Jurkat, Clone E6-1 (cell line): ENCODE results near the gene CAMTA1.

Source experiments
- DNase-seq: peaks from one replicate; pipeline ENCODE4 v3.0.0-alpha.2; 2011; ENCODE audit warnings: low read depth, low spot score
- H3K4me3 ChIP-seq: 2 replicates; pipeline ENCODE4 v1.5.1; 2011; ENCODE audit warnings: mild to moderate bottlenecking, low read length, control low read depth, moderate library complexity

The CAMTA1 gene

DNA sequence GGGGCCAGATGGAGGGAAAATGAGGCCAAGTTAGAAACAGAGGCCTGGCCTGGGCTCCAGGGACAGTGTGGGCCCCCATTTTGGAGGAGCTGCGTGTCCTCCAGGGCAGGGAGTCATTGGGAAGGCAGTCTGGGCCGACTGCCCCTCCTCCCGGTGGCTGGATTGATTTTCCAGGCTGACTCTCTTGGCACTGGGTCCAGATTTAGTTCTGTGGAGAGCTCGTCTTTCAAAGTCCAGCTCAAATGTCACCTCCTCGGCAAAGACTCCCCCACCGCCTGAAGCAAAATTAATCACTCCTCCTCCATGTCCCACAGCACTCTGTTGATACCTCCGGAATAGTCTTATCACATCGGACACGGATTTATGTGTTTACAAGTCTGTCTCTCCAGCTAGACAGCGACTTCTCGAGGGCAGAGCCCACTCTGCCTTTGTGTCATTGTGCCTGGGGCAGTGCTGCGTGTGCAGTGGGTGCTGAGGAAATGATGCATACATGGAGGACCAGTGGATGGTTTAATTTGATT lies 175.1 kb downstream of the CAMTA1 start:
- no peak for DNase-seq
- H3K4me3 ChIP-seq: no peak overlapping the region

DNA sequence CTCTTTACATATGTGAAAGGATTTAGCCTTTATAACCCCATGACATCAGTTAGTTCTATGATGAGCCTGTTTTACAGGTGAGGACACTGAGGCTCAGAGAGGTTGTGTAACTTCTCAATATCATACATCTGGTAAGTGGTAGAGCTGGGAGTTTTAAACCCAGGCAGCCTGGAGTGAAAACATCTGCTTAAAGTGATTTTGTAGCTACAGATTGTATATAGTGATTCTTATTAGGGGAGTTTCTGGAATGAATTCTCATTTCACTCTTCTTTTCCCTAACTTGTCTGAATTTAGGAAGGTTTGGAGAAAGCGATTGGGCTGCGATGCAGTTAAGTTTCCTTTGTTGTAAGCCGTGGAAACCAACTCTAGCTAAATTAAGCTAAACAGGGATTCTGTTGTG lies 175.6 kb downstream of the CAMTA1 start:
- no peak for DNase-seq
- H3K4me3 ChIP-seq: no peak overlapping the region

DNA sequence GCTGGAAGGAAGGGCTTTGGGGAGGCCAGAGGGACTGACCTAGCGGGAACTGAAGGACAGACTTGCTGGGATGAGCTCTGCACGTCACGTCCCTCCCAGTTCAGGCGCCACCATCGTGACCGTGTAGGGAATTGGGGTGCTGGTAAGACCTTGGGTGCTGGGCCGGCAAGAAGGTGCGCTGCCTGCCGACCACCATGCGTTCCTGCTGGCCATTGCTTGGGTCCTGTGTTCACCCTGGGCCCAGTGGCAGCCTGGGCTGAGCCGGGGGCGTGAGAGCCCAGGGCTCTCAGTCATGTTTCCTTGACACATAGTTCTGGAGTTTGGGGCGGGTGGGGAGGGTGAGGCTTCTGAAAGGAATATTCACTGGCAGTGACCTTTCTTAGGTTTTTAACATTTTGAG lies 176.0 kb downstream of the CAMTA1 start:
- DNase-seq: no peak
- H3K4me3 ChIP-seq: no peak overlapping the region

DNA sequence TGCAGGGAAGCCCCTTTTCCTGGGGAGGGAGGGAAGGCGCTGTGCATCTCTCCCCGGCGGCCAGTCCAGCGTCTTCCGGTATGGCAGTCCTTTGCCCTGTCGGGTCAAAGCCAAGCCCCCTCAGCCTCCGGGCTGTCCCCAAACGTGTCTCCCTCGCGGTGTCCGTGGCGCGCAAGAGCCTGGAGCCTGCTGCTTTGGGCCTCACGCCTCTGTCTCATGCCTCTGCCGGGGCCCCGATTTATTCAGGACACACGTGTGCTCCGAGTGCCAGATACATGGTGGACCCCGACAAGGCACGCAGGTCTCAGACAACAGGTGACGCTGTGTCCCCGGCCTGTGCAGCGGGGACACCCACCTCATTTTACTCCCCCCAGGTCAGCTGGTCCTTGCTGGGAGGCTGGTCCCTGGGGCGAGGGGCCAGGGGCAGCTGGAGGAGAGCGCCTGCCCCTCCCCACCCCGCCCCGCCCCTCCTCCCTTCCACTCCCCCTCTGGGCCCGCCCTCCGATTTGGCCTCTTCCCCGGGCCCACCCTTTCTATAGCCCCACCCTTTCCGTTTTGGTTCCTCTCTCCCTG lies 176.7 kb downstream of the CAMTA1 start:
- no peak for DNase-seq
- peak overlapping the region; percentile 29 for H3K4me3 ChIP-seq

DNA sequence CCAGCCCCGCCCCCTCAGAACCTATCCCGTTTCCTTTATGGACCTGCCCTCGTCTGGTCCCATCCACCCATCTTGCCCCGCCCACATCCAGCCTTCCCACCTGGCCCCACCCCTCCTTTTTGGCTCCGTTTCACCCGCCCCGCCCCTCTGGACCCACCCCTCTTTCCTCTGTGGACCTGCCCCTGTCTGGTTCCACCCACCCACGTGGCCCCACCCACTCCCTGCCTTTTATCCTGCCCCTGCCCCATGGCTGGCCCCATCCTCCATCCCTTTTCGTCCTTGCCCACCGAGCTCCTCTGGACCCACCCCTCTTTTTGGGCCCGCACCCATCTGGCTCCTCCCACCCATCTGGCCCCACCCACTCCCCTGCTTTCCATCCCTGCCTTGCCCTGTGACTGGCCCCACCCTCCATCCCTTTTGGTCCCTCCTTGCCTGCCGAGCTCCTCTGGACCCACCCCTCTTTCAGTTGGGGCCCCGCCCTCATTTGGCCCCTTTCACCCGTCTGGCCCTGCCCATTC lies 177.3 kb downstream of the CAMTA1 start:
- peak; percentile 63 for DNase-seq
- peak overlapping the region; percentile 13; the same call in 1 of the 2 replicates for H3K4me3 ChIP-seq

DNA sequence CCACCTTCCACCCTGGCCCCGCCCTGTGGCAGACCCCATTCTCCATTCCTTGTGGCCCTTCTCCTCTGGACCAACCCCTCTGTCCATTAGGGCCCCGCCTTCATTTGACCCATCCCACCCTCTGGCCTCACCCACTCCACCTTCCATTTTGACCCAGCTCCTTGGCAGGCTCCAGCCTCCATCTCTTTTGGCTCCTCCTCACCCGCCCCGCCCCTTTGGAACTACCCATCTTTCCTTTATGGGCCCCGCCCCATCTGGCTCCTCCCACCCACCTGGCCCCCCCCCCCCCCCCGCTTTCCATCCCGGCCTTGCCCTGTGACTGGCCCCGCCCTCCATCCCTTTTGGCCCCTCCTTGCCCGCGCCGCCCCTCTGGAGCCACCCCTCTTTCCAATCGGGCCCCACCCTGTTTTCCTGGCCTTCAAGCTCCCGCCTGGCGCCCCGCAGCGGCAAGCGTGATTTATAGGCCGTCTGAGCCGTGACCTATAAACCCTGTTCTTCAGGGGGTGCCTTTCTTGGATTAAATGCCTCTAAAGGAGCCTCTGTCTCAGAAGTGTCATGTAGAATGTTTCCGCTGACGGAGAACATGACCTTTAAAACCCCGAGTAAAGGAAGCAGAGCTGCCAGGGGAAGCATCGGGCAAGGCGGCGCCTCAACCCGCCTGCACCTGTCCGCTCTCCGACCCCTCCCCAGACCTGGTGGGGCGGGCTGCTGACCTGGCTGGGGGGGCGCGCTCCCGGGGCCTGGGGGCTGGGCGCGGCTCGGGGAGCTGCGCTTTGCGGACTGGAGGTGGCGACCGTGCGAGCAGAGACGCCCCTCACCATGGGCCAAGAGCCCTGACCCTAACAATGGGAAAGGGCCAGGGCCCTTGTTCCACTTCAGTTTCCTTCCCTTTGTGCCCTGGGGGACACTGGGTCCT lies 178.0 kb downstream of the CAMTA1 start:
- H3K4me3 ChIP-seq: peak overlapping the region; percentile 13; the same call in 1 of the 2 replicates
- peak; percentile 45 for DNase-seq

DNA sequence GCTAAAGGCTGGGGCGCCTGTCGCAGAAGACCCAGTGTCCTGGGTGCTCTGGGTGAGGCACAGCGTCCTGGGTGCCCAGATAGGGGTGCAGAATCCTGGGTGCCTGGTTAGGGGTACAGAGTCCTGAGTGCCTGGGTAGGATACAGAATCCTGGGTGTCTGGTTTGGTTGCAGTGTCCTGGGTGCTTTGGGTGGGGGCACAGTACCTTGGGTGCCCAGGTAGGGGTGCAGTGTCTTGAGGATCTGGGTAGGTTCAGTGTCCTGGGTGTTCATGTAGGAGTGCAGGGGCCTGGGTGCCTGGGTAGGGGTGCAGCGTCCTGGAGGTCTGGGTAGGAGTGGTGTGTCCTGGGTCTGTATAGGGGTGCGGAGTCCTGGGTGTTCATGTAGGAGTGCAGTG lies 178.7 kb downstream of the CAMTA1 start:
- no peak for DNase-seq
- no peak overlapping the region for H3K4me3 ChIP-seq

DNA sequence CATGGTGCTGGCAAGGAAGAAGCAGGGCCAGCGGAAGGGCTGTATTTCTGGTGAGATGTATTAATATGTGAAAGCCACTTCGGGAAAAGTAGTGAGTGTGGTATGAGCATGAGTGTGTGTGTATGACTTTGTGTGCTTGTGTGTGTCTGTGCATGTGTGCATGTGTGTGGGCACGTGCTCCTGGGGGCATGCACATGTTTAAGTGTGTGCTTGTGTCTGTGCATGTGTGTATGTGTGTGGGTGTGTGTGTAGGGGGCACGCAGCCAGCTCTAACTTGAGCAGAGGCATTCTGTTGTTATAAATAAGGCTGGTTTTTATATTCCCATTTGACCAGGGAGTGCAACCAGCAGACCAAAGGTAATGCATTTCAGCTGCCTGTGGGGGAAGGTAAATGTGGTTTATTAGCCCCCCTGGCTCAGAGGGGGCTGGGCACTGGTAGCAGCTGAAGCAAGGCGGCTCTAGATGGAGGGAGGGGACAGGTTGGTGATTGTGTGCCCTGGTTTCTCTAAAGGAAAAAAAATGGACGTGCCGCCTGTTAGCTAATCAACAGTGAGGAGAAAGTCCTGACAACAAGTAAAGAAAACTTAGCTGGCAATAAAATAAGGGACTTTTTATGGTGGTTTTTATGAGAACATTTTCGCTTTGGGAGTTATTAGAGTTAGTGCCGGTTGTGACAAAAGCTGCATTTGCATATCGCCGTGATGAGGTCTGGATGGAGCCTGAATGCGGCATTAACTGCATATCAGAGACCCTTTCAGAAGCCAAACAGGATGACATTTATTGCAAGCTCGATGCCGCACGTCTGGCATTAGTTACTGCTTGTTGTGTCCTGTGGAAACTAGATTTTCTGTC lies 180.1 kb downstream of the CAMTA1 start:
- DNase-seq: no peak

DNA sequence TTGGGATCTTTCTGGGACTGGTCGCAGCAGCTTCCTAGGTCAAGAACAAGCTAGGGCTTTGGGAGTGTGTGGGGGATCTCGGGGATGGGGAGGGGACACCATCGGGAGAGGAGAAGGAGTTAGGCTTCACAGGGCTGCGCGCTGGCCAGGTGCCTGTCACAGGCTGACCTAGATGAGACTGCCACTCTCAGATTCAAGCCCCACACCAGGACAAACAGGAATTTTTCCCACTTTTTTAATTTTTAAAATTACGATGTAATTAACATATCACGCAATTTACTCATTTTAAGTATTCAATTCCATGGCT lies 180.6 kb downstream of the CAMTA1 start:
- DNase-seq: no peak
- no peak overlapping the region for H3K4me3 ChIP-seq

More for the DNA sequence above, 180.1 kb downstream of the CAMTA1 start:
- H3K4me3 ChIP-seq: no peak overlapping the region

DNA sequence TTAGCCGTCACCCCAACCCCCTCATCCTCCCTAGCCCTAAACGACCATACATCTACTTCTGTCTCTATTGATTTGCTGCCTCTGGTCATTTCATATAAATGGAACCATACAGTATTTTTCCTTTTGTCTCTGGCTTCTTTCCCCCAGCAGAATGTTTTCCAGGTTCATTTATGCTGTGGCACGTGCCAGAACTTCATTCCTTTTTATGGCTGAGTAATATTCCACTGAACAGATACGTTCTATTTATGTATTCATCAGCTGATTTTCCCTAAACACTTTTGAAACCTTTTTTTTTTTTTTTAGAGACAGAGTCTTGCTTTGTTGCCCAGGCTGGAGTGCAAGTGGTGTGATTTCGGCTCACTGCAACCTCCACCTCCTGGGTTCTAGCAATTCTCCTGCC lies 181.1 kb downstream of the CAMTA1 start:
- no peak for DNase-seq
- H3K4me3 ChIP-seq: no peak overlapping the region

DNA sequence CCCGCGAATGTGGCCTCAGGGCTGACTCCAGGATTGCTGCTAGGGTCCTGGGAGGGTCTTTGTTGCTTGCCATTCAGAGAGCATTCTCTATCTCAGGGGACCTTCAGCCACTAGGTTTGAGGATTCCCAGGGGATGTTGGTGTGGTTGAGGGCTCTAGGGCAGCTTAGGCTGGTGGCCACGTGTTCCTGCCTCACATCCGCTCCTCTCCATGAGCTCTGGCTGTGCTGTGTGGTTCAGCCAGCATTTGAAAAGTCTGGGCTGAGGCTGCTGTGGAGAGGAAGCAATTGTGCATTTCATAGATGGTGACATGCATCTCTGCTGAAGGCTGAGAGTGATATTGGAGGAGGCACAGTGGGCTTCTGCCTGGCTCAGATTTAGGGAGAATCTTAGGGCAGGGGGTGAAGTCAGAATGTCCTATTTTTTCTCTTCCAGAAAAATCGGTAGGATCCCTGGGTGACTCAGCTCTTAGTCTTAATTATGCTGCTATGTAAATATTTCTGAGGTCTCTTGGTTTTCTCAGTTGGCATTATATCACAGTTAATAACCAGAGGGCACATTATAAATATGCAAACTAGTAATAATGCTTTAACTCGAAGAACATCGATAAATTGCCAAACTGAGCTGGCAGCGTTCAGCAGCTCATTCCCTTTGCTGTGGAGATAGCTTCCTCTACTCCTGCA lies 182.3 kb downstream of the CAMTA1 start:
- peak overlapping the region; percentile 28 for H3K4me3 ChIP-seq
- peak; percentile 63 for DNase-seq

DNA sequence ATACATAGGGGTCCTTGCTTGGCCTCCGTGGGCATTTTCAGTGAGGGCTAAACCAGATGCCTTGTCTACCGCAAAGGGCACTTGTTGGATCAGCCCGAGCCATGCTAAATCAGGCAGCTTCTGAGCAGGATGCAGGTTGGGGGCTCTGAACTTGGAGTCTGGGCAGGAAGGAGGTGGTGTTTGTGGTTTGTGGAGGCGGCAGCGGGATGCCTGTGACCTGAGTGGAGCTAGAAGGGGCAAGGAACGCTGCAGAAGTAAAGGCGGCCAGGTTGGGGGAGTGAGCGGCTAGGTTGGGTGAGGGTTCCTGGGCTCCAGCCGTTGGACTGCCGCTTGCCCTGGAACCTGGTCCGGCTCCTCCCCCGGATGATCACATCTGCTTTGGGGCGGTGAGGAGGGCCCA lies 183.9 kb downstream of the CAMTA1 start:
- peak; percentile 76 for DNase-seq
- H3K4me3 ChIP-seq: peak overlapping the region; percentile 11

DNA sequence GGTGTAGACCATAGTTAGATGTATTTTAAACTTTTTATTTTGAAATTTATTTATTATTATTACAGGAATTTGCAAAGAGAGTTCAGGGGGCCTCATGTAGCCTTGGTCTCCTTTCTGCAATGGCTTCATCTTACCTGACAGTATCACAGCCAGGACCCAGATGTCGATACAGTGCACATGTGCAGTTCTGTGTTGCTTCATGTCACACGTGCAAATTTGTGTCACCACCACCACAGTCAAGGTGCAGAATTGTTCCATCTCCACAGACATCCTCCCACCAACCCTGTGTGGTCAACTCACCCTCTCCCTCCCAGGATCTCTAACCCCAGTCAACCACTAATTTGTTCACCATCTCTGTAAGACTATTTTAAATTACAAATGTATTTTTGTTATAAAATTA lies 184.5 kb downstream of the CAMTA1 start:
- peak; percentile 14 for DNase-seq
- H3K4me3 ChIP-seq: no peak overlapping the region

DNA sequence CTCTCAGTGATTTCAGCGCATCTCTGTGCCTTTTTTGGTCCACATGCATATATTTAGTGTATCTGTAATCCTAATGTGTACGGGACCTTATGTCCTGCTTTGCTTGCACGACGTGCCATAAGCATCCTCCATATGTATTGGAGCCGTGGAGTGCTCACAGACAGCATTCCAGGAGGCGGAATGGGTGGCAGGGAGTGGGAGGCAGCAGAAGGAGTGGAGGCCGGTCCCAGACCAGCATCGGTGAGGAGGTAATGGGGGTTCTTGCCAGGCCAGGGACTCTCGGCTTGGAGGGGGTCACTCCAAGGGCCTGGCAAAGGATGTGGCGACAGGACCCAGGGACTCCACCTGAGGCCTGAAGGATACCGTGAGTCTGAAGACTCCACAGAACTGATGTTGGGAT lies 185.0 kb downstream of the CAMTA1 start:
- H3K4me3 ChIP-seq: no peak overlapping the region
- no peak for DNase-seq

DNA sequence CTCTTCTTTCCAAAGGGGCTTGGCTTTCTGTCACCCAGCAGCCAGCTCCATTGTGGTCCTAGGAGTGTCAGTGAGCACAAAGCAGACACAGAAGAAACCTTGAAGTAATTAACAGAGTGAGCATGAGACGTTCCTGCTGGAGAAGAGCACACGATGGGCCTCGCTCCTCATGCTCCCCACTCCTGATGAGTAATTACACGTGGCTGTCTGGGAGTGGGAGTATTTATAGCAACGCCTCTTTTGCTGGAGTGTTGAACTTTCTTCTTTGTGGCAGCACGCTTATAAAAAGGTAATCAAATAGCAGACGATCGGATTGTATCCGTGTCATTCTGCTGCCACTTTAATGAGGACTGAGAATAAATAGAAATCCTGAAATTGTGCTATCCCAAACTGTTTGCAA lies 185.8 kb downstream of the CAMTA1 start:
- DNase-seq: no peak
- no peak overlapping the region for H3K4me3 ChIP-seq

DNA sequence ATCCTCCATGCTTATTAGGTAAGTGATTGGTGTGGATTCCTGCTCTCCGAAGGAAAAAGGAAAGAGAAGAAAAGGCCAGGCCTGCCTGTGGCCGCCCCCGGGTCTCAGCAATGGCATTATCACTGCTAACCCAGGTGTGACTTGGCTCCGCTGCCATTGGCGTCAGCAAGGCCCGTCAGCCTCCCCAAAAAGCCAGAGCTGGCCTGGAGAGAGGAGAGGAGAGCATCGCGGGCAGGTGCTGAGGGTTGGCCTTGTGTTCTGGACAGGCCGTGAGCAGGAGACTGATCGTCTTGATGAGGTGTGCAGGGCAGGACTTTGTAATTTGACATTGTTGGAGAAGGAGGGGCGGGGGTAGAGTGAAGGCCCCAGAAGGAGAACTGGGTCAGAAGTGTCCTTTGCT lies 186.4 kb downstream of the CAMTA1 start:
- DNase-seq: no peak
- no peak overlapping the region for H3K4me3 ChIP-seq

DNA sequence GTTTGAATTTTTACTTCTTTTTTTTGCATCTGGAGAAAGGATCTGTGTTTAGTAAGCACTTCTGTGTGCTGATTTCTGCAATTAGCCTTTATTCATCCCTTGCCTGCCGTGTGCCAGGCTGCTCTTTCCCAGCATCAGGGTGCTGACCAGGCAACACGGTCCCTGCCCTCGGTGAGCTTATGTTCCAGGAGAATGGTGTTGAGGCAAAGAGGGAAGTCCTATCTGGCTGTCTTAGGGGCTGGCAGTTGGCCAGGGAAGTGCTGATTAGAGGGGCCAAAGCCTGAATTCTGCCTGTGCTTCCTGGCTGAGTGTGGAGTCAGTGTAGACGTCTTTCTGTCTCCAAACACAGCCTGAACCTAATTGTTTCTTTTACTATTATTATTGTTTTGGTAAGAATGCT lies 187.1 kb downstream of the CAMTA1 start:
- DNase-seq: no peak
- no peak overlapping the region for H3K4me3 ChIP-seq

DNA sequence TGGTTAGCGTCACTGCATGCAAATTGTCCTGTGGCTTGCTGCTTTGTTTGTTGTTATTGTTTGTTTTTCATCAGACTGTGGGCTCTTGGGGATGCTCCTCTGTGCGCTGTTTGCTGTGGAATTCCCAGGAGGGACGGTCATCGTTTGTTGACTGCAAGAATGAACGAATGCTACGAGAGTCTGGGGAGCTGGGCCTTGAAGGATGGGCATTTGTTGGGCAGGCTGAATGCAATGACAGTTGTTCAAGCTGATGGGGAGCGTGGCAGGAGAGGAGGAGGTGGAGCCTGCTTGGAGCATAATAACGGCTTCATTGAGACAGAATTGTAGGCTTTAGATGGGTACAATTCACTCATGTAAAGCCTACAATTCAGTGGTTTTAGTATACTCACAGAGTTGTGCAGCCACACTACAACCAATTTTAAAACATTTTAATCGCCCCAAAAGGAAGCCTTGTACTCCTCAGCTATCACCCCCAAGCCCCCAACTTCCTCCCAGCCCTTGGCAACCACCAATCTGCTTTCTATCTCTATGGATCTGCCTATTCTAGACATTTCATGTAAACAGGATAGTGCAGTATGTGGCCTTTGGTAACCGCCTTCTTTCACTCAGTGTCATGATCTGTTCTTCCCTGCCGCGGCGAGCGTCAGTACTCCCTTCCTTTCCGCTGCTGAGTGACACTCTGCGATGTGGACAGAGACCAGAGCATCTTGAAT lies 190.2 kb downstream of the CAMTA1 start:
- H3K4me3 ChIP-seq: no peak overlapping the region
- no peak for DNase-seq

DNA sequence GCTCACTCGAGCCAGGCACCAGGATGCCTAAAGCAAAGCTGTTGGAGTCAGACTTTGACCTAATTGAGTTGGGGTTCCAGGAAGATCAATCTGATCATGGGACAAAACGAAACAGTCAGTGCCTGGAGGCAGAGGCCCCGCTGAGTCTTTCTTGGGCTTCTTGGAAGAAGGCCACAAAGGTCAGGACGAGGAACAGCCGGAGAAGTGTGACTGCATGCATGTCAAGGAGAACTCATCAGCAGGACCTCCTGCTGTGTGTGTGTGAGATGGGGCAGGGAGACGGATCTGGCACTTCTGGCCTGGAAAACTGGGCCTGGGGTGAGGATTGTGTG lies 190.8 kb downstream of the CAMTA1 start:
- no peak overlapping the region for H3K4me3 ChIP-seq

More for the DNA sequence above, 190.8 kb downstream of the CAMTA1 start:
- no peak for DNase-seq
